ENCODE data around the gene TOLLIP. TPM values are rescaled to one million over a fixed set of nuclear protein-coding genes. Genes with fewer than 3 reads are reported as not detected.
"Not testable (repeated sequence)": the region's sequence is repeated elsewhere in the genome, so short reads cannot be mapped to it uniquely, and the experiment has no call there.

Gene TOLLIP
- total RNA-seq, 1 experiment from 2014 or later, result 42.1 TPM

DNA sequence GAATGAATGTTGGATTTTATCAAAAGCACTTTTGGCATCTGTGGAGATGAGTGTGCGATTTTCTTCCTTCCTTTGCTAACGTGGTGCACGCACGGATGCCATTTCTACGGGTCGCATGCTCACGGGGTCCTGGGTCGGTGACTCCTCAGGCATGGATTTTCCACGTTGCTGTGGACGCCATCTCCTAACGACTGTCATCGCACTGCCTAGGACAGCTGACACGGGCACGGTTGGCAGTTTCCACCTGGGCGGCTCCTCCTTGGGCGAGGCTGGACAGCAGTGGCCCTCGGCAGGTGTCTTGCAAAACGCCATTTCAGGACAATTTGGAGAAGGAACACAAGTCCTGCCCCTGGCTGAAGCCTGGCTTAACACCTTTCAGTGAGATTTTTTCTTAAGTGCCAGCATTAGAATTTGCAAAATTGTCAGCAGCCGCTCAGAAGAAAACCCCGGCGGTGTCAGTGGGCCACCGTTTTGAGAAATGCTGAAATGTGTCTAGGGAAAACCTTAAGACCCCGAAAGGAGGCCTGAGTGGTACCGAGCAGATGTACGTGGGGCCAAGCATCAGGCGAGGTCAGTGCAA is 34.7 kb upstream of the TOLLIP start:
- DNase-seq (ENCODE audit: low read depth), result no peak

DNA sequence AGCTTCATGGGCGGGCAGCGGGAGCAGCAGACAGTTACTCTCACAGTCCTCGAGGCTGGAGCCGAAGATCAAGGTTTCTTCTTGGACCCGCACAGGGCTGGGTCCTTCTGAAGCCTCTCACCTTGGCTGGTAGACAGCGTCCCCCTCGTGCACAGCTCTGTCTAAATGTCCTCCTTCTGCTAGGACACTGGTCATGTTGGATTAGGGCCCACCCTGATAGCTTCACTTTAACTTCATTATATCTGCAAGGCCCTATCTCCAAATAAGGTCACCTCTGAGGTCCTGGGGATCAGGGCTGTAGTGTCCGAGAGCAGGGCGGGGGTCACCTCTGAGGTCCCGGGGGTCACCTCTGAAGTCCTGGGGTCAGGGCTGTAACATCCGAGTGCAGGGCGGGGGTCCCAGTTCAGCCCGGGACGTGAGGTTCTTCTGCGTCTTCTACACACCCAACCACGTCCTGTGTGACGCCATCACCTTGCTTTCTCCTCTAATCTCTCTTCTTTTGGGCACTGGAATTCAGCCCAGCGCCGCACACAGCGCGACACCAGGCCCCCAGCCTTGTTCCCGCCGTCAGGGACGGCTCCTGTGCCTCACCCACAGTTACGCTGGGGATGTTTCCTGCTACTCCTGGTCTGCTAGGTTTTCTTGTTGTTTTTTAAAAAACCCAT is 34.1 kb upstream of the TOLLIP start:
- DNase-seq (ENCODE audit: low read depth), result no peak

DNA sequence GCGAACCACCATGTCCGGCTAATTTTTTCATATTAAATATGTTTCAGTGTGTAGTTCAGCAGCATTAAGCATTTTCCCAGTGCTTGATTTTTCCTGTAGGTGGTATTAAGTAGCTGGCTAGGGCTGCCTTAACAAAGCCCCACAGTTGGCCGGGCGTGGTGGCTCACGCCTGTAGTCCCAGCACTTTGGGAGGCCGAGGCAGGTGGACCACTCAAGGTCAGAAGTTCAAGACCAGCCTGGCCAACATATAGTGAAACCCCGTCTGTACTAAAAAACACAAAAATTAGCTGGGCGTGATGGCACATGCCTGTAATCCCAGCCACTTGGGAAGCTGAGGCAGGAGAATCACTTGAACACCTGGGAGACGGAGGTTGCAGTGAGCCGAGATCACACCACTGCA is 33.5 kb upstream of the TOLLIP start:
- no peak for DNase-seq (ENCODE audit: low read depth)

DNA sequence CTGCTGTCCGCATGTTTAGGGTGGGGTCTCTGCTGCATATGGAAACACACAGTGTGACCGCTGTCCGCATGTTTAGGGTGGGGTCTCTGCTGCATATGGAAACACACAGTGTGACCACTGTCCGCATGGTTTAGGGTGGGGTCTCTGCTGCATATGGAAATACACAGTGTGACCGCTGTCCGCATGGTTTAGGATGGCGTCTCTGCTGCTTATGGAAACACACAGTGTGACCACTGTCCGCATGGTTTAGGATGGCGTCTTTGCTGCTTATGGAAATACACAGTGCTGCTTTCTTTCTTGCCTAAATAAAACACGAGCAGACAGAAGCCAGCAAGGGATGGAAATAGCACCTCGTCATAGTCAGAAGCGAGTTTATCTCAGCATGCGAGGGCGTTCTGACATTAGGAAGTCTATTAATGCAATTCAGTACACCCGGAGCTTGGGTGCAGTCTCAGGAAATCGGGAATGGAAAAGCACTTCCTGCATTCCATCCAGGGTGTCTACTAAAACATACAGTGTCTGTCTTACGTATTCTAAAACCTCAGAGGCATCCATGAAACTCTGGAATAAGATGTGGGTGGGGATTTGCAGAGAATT is 32.6 kb upstream of the TOLLIP start:
- DNase-seq (ENCODE audit: low read depth), result peak; percentile 15

DNA sequence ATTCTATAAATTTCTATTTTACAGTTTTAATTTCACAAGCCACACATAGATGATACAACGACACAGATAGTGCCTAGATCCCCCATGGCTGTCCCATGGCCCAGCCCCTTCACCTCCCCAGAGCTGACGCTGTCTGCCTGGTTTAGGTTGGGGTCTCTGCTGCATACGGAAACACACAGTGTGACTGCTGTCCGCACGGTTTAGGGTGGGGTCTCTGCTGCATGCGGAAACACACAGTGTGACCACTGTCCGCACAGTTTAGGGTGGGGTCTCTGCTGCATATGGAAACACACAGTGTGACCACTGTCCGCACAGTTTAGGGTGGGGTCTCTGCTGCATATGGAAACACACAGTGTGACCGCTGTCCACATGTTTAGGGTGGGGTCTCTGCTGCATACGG is 31.8 kb upstream of the TOLLIP start:
- DNase-seq (ENCODE audit: low read depth), result not testable (repeated sequence)

DNA sequence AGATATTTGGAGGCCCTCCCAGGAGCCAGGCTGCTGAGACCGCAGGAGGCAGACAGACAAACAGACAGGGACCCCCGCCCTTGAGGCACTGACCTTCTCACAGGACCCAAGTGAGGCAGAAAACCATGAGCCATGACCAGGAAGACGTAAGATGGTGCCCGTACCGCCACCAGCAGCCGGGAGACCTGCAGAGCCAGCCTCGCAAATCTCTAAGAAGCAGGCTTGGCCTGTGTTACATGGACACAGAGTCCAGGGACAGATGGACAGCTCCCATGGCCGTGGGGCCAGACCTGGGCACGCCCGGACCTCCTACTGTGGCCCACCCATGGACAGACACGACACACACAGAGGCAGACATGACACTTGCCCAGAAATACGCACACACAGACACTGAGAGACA is 30.7 kb upstream of the TOLLIP start:
- no peak for DNase-seq (ENCODE audit: low read depth)

DNA sequence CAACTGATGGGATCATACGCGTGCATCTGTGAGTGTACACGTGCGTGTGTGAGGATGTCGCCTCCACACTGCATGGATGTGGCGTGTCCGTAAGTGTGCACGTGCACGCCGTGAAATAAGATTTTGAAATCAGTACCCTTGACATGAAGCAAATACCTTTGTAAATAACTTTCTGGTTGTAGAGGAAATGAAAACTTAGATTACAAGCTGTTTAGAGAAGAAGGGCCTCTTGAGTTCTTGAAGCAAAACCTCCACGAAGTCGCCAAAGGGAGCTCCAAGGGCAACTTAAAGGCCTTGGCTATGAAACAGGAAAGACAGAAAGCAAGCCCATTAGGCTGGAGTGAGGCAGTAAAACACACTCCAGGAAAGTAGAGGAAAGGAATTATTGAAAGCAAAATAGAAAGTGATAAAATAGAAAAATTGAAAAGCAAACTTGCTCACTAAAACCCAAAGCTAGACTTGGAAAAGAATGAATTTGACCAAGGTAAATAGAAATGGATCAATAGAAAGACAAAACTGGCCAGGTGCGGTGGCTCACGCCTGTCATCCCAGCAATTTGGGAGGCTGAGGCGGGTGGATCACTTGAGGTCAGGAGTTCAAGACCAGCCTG is 29.7 kb upstream of the TOLLIP start:
- no peak for DNase-seq (ENCODE audit: low read depth)

DNA sequence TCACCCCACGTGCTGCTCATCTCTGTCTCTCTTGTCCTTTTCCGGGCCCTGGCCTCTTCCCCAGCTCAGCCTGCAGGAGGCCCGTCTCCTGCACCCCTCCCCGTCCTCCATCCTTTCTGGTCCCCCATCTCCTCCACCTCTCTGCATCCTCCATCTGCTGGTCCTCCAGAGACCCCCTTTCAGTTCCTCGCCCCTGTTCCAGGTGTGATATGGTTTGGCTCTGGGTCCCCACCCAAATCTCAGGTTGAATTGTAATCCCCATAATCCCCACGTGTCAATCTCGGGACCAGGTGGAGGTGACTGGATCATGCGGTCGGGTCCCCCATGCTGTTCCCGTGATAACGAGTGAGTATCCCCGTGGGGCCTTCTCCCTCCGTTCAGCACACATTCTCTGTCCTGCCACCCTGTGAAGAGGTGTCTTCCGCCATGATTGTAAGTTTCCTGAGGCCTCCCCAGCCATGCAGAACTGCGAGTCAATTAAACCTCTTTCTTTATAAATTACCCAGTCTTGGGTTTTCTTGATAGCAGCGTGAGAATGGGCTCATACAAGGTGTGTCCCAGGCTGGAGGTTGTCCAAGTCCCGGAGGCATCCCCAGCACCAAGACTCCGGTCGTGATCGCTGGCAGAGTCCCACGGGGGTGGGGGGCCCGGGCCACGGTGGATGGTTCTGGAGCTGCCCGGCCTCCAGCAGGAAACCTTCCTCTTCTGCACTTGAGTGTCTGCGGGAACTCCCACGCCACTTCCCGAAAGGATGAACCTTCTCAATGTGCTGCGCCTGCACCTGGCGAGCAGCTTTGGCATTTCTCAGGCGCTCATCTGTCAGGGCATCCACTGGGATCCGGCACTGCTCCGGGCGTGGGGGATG is 29.0 kb upstream of the TOLLIP start:
- no peak for DNase-seq (ENCODE audit: low read depth)

DNA sequence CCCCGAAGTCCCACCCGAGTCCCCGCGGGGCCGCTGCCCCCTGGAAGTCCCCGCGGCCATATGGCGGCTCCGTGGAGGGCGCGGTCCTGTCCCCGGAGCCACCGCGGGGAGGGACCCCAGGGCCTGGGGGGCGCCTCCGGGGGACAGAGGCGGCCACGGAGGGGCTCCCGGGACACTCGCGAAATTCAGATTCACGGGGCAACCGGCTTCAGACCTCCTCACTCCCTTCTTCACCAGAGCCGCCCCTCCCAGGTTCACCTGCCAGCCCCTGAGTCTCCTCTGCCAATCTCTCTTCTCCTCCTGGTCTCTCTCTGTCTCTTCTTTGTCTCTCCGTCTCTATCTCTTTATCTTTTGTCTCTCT is 28.2 kb upstream of the TOLLIP start:
- no peak for DNase-seq (ENCODE audit: low read depth)

DNA sequence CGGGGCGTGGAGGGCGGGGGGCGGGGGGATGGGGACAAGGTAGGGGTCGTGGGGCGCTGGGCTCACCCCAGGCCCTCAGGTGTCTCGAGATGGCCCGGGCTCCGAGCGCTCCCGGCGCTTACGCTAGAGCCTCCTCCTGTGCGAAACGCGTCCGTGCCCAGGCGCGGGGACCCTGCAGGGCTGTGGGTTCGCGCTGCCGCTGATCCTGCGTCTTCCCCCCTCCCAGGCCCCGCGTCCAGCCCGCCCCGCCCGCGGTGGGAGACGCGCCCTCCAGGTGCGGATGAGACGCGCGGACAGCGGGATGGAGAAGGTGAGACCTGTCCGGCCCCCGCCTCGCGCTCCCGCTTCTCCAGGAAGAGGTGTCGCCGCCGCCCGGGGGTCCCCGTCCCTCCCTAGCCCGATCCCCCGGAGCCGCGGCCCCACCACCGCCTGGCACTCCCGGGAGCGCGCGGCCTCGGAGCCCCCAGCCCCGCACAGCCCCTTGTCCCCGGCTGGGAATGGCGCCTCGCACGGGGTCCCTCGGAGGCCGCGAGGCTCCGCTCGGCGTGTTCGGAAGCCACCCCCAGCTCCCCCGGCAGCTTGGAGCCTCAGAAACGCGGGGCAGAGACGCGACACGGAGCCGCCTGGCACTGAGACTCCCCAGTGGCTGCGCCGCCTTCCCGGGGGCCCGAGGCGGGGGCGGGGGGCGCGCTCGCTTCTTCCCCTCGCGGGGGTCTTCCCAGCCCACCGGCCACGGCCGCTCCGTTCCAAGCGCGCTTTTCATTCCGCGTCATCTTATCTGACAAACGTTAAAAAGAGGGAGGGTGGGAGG is 27.6 kb upstream of the TOLLIP start:
- no peak for DNase-seq (ENCODE audit: low read depth)

DNA sequence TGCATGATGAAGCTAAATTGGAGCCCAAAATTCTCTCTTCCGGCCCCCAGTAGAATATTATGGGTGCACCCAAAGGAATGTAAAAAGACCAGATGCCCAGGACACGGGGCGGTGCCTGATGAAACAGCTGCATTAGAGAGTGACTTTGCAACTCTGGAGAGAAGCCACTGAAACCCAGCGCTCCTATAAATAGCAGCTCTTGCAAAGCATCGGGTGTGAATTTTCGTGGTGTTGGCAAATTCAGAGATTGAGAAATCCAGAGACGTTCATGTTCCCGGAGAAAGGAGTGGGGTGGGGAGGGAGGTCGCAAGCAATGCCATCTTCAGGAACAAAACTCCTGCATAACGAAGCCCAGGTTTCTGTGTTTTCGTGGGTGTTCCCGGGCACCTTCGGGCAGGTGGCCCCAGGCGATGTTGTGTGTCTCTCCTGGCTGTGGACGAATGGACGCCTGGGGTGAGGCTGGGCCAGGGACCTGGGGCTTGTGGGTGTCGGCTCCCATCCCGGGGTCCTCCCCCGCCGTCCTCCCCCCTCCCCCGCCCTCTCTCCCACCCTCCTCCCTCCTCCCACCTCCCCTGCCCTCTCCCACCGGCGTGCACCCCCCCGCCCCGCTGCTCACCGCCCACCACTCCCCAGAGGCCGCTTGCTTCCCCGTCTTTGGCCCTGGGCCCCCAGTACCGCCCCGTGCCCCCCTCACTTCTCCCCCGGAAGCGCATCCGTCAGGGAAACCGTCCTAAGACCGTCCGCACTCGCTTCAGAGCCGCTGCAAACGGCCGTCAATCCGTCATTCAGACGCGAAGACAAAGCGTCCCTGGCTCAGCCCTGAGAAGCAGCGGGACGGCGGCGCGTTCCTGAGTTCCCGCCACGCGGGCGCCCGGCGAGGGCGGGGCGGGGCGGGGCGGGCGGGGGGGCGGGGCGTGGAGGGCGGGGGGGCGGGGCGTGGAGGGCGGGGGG is 26.7 kb upstream of the TOLLIP start:
- DNase-seq (ENCODE audit: low read depth), result peak; percentile 86

DNA sequence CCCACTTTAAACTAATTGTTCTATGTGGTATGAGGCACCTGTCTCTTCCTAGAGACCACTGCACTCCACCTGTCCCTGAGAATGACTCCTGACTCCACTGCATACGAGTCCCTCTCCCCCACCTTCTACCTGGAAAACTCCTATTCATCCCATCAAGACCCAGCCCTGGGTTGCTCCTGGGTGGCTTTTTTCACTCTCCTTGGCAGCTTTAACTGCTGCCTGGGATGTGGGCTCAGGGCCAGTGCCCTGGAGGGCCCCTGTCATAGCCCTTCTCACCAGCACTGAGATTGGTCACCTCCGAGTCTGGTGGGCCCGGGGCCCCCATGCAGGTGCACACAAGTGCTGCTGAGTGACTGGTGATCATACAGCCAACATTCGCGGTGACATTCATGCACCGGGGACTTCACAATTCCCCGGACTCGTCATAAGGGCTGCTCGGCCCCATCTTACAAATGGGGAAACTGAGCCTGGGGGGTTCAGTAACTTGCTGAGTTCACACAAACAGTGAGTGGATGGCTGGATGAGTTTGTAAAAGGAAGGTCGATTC is 25.9 kb upstream of the TOLLIP start:
- DNase-seq (ENCODE audit: low read depth), result no peak

DNA sequence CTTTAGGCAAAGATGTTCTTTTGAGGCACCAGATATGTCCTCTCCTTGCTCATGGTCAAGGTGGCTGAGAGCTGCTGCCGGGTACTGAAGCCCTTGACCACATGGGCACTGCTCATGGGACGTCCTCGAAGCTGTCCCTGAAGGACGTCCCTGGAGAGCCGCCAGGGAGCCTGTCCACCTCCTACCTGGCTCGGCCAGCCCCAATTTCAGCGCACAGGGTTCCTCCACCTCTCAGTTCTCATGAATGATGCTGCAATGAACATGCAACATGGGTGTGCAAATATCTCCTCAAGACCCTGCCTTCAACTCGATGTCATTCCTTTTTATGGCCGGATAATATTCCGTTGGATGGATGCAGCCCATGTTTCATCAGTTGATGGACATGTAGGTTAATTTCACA is 24.4 kb upstream of the TOLLIP start:
- no peak for DNase-seq (ENCODE audit: low read depth)

DNA sequence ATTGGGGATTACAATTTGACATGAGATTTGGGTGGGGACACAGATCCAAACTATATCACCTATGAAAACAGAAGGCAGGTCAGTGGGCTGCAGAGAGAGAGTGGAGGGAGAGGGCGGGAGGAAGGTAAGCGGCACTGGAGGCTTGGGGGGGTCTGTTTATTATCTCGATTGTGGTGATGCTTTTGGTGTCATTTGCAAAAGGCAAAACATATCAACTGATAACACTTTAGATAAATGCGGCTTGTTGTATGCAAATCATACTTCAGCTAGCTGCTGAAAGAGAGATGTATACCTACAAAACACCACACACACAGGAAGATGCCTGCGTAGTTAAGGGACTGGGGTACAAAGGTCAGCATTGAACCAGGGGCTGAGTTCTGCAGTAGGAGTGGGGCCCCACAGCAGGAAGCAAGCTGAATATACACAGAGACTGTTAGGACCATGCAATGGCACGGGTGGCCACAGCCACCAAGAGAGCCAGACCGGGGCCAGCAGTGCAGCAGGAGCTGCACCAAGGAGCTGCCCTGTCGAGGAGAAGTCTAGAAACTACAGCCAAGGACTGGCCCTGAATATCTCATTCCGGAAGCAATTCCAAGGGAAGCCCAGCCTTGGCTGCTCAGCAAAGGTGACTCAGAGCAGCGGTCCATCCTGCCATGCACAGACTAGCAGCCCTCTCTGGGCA is 23.8 kb upstream of the TOLLIP start:
- DNase-seq (ENCODE audit: low read depth), result no peak

DNA sequence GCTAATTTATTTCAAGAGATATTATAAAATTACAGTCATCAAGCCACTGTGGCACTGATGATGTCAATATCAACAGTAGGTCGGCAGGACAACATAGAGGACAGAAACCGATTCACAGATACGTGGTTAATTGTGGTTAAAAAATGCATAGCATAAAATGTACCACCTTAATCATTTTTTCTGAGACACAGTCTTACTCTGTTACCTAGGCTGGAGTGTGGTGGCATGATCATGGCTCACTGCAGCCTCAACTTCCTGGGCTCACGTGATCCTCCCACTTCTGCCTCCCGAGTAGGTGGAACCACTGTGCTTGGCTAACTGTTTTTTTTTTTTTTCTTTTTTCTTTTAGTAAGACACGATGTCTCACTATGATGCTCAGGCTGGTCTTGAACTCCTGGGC is 21.0 kb upstream of the TOLLIP start:
- no peak for DNase-seq (ENCODE audit: low read depth)

DNA sequence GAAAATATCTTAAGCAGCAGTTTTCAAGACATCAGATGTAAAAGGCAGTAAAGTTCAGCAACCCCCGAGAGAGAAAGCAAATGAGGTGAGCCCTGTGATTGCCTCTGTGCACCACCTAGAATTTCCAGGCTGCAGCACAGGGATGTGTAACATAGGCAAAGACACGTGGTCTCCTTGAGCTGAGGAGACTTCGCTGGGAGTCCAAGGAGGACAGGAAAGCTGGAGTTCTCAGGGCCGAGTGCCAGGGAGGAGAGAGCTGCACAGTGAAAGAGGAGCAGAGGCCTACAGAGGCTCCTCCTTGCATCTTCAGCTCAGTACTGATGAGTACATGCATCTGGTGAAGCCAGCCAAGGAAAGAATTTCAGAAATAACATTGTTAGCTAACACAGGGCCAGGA is 17.6 kb upstream of the TOLLIP start:
- DNase-seq (ENCODE audit: low read depth), result no peak

DNA sequence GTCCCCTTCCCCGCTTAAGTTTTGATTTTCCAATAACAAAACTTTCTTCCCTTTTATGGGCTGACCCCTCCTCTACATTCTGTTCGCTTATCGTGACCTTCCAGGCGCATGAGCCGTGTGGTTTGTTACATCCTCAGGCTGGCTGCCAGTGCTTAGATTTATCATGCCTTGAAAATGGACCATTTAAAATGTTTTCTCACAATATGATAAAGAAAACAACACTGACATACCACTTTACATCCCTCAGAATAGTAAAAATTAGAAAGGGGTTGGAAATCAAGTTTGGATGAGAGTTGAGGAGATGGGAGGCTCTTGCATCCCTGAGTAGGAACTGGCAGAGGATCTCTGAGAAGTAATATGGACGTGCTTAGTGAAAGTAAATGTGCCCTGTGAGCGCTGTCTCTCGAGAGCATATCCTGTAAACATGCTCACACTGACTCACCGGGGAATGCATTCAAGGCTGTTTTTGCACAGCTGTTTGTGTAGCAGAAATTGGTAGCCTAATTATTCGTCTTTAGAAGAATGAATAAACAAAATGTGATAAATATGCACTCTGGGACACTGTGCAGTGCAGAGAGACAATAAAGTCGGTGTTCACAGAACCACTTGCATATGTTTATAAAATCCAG is 17.1 kb upstream of the TOLLIP start:
- peak; percentile 37 for DNase-seq (ENCODE audit: low read depth)

DNA sequence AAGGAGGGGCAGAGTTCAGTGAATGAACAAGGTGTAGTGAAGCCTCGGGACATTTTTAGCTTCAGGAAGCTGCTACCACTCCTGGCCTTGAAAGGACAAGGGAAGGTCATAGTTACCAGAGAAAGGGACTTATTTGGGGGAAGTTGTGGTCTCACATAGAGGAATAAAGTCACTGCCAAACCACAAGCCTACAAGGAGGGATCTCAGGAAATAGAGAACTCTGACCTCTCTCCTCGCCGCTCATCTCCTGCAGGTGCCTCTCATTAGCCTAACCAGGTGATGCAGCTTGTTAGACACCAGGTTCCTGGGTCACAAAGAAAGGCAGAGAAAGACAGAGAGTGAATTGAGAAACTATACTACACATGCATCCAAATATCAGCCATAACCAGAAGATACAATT is 14.3 kb upstream of the TOLLIP start:
- DNase-seq (ENCODE audit: low read depth), result no peak

DNA sequence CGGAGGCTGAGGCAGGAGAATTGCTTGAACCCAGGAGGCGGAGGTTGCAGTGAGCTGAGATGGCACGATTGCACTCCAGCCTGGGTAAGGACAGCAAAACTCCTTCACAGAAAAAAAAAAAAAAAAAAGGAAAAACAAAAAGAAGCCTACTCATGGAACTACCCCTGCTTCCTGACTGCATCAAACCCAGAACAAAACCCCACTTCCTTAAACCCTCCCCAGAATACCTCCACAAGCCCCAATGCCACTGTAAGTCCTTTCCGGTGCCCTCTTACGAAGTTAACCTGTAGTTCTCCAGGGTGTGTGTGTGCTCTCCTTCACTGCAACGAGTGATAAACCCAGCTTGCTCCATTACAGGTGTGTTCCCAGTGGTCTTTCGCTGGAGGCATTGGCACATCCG is 8.6 kb upstream of the TOLLIP start:
- no peak for DNase-seq (ENCODE audit: low read depth)

All from LHCN-M2 (cell line).